DMS114 treated with DMSO at 0.1 percent for 48 hours (cell line): Measurements from ENCODE around the gene ARAP1.

ENCODE experiments used
- DNase-seq: peaks from one replicate; lab custom pipeline; 2025; ENCODE audit not compliant: unreplicated experiment; lab: John Stamatoyannopoulos, UW

ARAP1 gene

GRCh38 chr11:72780296-72781062, 28.3 kb upstream of the ARAP1 start:
- DNase-seq: no peak

GRCh38 chr11:72779495-72780128, 27.4 kb upstream of the ARAP1 start:
- no peak for DNase-seq

- DNase-seq: no peak
Observed at GRCh38 chr11:72778535-72779494, 26.6 kb upstream of the ARAP1 start.

- no peak for DNase-seq
Observed at GRCh38 chr11:72777755-72778278, 25.6 kb upstream of the ARAP1 start.

- no peak for DNase-seq
Observed at GRCh38 chr11:72776844-72777754, 24.9 kb upstream of the ARAP1 start.

- DNase-seq: no peak
Observed at GRCh38 chr11:72776117-72776843, 24.1 kb upstream of the ARAP1 start.

GRCh38 chr11:72775288-72776110, 23.3 kb upstream of the ARAP1 start:
- DNase-seq: no peak

- no peak for DNase-seq
Observed at GRCh38 chr11:72774499-72774898, 22.3 kb upstream of the ARAP1 start.

GRCh38 chr11:72773696-72774095, 21.5 kb upstream of the ARAP1 start:
- no peak for DNase-seq

- no peak for DNase-seq
Observed at GRCh38 chr11:72773291-72773690, 21.1 kb upstream of the ARAP1 start.

GRCh38 chr11:72772059-72772458, 19.9 kb upstream of the ARAP1 start:
- DNase-seq: no peak

GRCh38 chr11:72771507-72771906, 19.3 kb upstream of the ARAP1 start:
- DNase-seq: no peak

- no peak for DNase-seq
Observed at GRCh38 chr11:72770799-72771198, 18.6 kb upstream of the ARAP1 start.

- DNase-seq: no peak
Observed at GRCh38 chr11:72769680-72770079, 17.5 kb upstream of the ARAP1 start.

GRCh38 chr11:72768581-72768980, 16.4 kb upstream of the ARAP1 start:
- DNase-seq: no peak

GRCh38 chr11:72767203-72768062, 15.2 kb upstream of the ARAP1 start:
- no peak for DNase-seq

- DNase-seq: no peak
Observed at GRCh38 chr11:72766152-72766902, 14.1 kb upstream of the ARAP1 start.
